Ecto neural progenitor cell (in vitro differentiated cells): Measurements from ENCODE around the gene IDH3A.

Experiments used
- DNase-seq: peaks from one replicate; pipeline ENCODE4 v3.0.0-alpha.2; 2018; ENCODE audit warnings: low spot score

The IDH3A gene

GRCh38 chr15:78149068-78149804, at the start of gene IDH3A:
Gene IDH3A (plus strand): TSS chr15:78149362. CDS start chr15:78149404, 42 bp downstream.
- DNase-seq = peak; percentile 99

GRCh38 chr15:78100886-78101285, 48.3 kb upstream of the IDH3A start:
- DNase-seq = no peak

GRCh38 chr15:78101423-78102105, 47.6 kb upstream of the IDH3A start:
- DNase-seq = no peak

GRCh38 chr15:78102211-78102610, 47.0 kb upstream of the IDH3A start:
- DNase-seq = no peak

GRCh38 chr15:78102741-78103140, 46.4 kb upstream of the IDH3A start:
- DNase-seq = no peak

- DNase-seq = no peak
These were observed 45.6 kb upstream of the IDH3A start for GRCh38 chr15:78103406-78104118.

- DNase-seq = no peak
These were observed 45.1 kb upstream of the IDH3A start for GRCh38 chr15:78104119-78104479.

GRCh38 chr15:78104566-78105475, 44.3 kb upstream of the IDH3A start:
- DNase-seq = no peak

- DNase-seq = no peak
These were observed 43.5 kb upstream of the IDH3A start for GRCh38 chr15:78105476-78106241.

- no peak for DNase-seq
These were observed 41.7 kb upstream of the IDH3A start for GRCh38 chr15:78107471-78107870.

GRCh38 chr15:78108300-78109084, 40.7 kb upstream of the IDH3A start:
- peak; percentile 81 for DNase-seq

- no peak for DNase-seq
These were observed 40.0 kb upstream of the IDH3A start for GRCh38 chr15:78109156-78109555.

GRCh38 chr15:78110096-78110495, 39.1 kb upstream of the IDH3A start:
- no peak for DNase-seq

- DNase-seq = no peak
These were observed 38.2 kb upstream of the IDH3A start for GRCh38 chr15:78110916-78111475.

GRCh38 chr15:78111788-78112187, 37.4 kb upstream of the IDH3A start:
- no peak for DNase-seq

- DNase-seq = no peak
These were observed 36.6 kb upstream of the IDH3A start for GRCh38 chr15:78112551-78112950.

- no peak for DNase-seq
These were observed 28.6 kb upstream of the IDH3A start for GRCh38 chr15:78120523-78120922.

- DNase-seq = no peak
These were observed 23.9 kb upstream of the IDH3A start for GRCh38 chr15:78125267-78125666.

GRCh38 chr15:78127882-78128281, 21.3 kb upstream of the IDH3A start:
- no peak for DNase-seq
